WTC11 (cell line): ENCODE data around the gene GLI2. TPM values are rescaled to one million over a fixed set of nuclear protein-coding genes. Genes with fewer than 3 reads are reported as not detected.

Experiments
- ATAC-seq: fragments of 200-7000 bp; cut with Tn5 transposase; 2 replicates; pipeline ENCODE4 v1.10.0; 2021; ENCODE audit warnings: mild to moderate bottlenecking, moderate library complexity
- CTCF ChIA-PET: fragments of 300-600 bp; sonication (Branson Sonifier 250); formaldehyde crosslinking; loops from one replicate; lab custom pipeline; 2021; ENCODE audit warnings: antibody characterized with exemption; lab: Charles Lee
- POLR2A ChIA-PET: fragments of 350-600 bp; sonication (Branson Sonifier 250); formaldehyde crosslinking; loops from one replicate; lab custom pipeline; 2021; ENCODE audit warnings: antibody characterized with exemption; lab: Charles Lee
- DNase-seq: peaks from one replicate; pipeline ENCODE4 v3.0.0; 2021; ENCODE audit warnings: low spot score
- H3K27ac Mint-ChIP-seq: 2 replicates; pipeline ENCODE4 v1.8.0; 2021; ENCODE audit warnings: mixed read lengths
- H3K27me3 Mint-ChIP-seq: 2 replicates; pipeline ENCODE4 v1.8.0; 2021; ENCODE audit warnings: low read depth, mild to moderate bottlenecking, moderate library complexity, mixed read lengths
- H3K36me3 Mint-ChIP-seq: 2 replicates; pipeline ENCODE4 v1.8.0; 2021; ENCODE audit warnings: mixed read lengths
- H3K4me1 Mint-ChIP-seq: 2 replicates; pipeline ENCODE4 v1.8.0; 2022; ENCODE audit warnings: mixed read lengths
- H3K4me3 Mint-ChIP-seq: 2 replicates; pipeline ENCODE4 v1.8.0; 2021; ENCODE audit warnings: mild to moderate bottlenecking, moderate library complexity, mixed read lengths
- H3K9me3 Mint-ChIP-seq: 2 replicates; pipeline ENCODE4 v1.8.0; 2021; ENCODE audit warnings: mixed read lengths
- CREB1 ChIP-seq: sonication (generic); formaldehyde crosslinking; IDR thresholded peaks from 2 replicates; pipeline ENCODE4 v1.8.0; 2023; ENCODE audit warnings: mild to moderate bottlenecking, missing genetic modification reagents
- ELF4 ChIP-seq: sonication (generic); formaldehyde crosslinking; IDR thresholded peaks from 2 replicates; pipeline ENCODE4 v1.8.1; 2022; ENCODE audit warnings: low read depth, mild to moderate bottlenecking, moderate library complexity, missing genetic modification reagents
- EMX1 ChIP-seq: fragments of 250-450 bp; sonication (Bioruptor Pico); IDR thresholded peaks from 2 replicates; pipeline ENCODE4 v1.8.0; 2021; ENCODE audit warnings: mild to moderate bottlenecking
- FOXK1 ChIP-seq: sonication (generic); formaldehyde crosslinking; IDR thresholded peaks from 2 replicates; pipeline ENCODE4 v1.8.0; 2022; ENCODE audit warnings: mild to moderate bottlenecking, moderate library complexity, missing genetic modification reagents
- HMGA2 ChIP-seq: fragments of 250-450 bp; sonication (Bioruptor Pico); IDR thresholded peaks from 2 replicates; pipeline ENCODE4 v1.4.0; 2021; ENCODE audit warnings: mild to moderate bottlenecking, moderate library complexity
- MXD4 ChIP-seq: fragments of 250-450 bp; sonication (Bioruptor Pico); IDR thresholded peaks from 2 replicates; pipeline ENCODE4 v1.8.0; 2021; ENCODE audit warnings: mild to moderate bottlenecking, moderate library complexity, borderline replicate concordance
- MYBL2 ChIP-seq: sonication (generic); formaldehyde crosslinking; IDR thresholded peaks from 2 replicates; pipeline ENCODE4 v1.8.1; 2023; ENCODE audit warnings: mild to moderate bottlenecking, moderate library complexity, missing genetic modification reagents
- NFATC4 ChIP-seq: fragments of 250-450 bp; sonication (Bioruptor Pico); IDR thresholded peaks from 2 replicates; pipeline ENCODE4 v1.9.0; 2021; ENCODE audit warnings: mild to moderate bottlenecking
- TCF7 ChIP-seq: sonication (generic); formaldehyde crosslinking; IDR thresholded peaks from 2 replicates; pipeline ENCODE4 v1.8.0; 2022; ENCODE audit warnings: mild to moderate bottlenecking, low read depth, missing genetic modification reagents, moderate library complexity
- TEAD1 ChIP-seq: sonication (generic); formaldehyde crosslinking; IDR thresholded peaks from 2 replicates; pipeline ENCODE4 v1.8.0; 2022; ENCODE audit warnings: mild to moderate bottlenecking, missing genetic modification reagents
- ZNF396 ChIP-seq: fragments of 250-450 bp; sonication (Bioruptor Pico); IDR thresholded peaks from 2 replicates; pipeline ENCODE4 v1.8.0; 2021; ENCODE audit warnings: mild to moderate bottlenecking, moderate library complexity, borderline replicate concordance
- ZNF416 ChIP-seq: fragments of 250-450 bp; sonication (Bioruptor Pico); IDR thresholded peaks from 2 replicates; pipeline ENCODE4 v1.9.0; 2021; ENCODE audit warnings: mild to moderate bottlenecking, inconsistent platforms
- ZNF423 ChIP-seq: fragments of 250-450 bp; sonication (Bioruptor Pico); IDR thresholded peaks from 2 replicates; pipeline ENCODE4 v2.1.2; 2022; ENCODE audit warnings: mild to moderate bottlenecking, moderate library complexity
- total RNA-seq: library from RNA; stranded (reverse); gene quantifications from 3 replicates; pipeline ENCODE4 v1.2.3, GENCODE V29; 2021
- TF ChIP-seq, protein P1 (sequence below): sonication (generic); formaldehyde crosslinking; IDR thresholded peaks from 2 replicates; pipeline ENCODE4 v1.8.0; 2022; ENCODE audit warnings: missing genetic modification reagents
- TF ChIP-seq, protein P2 (sequence below): sonication (generic); formaldehyde crosslinking; IDR thresholded peaks from 2 replicates; pipeline ENCODE4 v1.8.0; 2023; ENCODE audit warnings: mild to moderate bottlenecking, missing genetic modification reagents
- TF ChIP-seq, protein P3 (sequence below): sonication (generic); formaldehyde crosslinking; IDR thresholded peaks from 2 replicates; pipeline ENCODE4 v1.8.0; 2022; ENCODE audit warnings: mild to moderate bottlenecking, missing genetic modification reagents
- TF ChIP-seq, protein P4 (sequence below): sonication (generic); formaldehyde crosslinking; IDR thresholded peaks from 2 replicates; pipeline ENCODE4 v1.8.0; 2022; ENCODE audit warnings: mild to moderate bottlenecking, missing genetic modification reagents
- TF ChIP-seq, protein P5 (sequence below): sonication (generic); formaldehyde crosslinking; IDR thresholded peaks from 2 replicates; pipeline ENCODE4 v1.8.1; 2022; ENCODE audit warnings: mild to moderate bottlenecking, missing genetic modification reagents, moderate library complexity, borderline replicate concordance

The GLI2 gene
- total RNA-seq, 1 experiment from 2014 or later: 60.9 TPM

DNA sequence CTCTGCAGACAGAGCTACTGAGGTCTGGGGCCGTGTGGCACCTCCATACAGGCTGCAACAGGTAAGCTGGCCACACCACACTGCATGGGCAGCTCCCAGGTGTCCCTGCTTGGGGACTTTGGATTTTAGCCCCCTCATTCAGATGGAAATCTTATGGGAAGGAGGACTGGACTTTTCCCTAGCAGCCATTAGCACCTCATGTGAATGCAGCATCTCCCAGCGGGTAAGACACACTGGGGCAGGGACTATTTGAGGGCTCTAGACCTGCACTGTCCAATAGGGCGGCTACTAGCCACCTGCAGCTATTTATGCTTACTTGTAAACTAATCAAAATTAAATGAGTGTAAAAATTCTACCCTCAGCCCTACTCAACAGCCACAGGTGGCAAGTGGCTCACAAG is 34.2 kb upstream of the GLI2 start (continued):
- TF ChIP-seq, protein P1, sequence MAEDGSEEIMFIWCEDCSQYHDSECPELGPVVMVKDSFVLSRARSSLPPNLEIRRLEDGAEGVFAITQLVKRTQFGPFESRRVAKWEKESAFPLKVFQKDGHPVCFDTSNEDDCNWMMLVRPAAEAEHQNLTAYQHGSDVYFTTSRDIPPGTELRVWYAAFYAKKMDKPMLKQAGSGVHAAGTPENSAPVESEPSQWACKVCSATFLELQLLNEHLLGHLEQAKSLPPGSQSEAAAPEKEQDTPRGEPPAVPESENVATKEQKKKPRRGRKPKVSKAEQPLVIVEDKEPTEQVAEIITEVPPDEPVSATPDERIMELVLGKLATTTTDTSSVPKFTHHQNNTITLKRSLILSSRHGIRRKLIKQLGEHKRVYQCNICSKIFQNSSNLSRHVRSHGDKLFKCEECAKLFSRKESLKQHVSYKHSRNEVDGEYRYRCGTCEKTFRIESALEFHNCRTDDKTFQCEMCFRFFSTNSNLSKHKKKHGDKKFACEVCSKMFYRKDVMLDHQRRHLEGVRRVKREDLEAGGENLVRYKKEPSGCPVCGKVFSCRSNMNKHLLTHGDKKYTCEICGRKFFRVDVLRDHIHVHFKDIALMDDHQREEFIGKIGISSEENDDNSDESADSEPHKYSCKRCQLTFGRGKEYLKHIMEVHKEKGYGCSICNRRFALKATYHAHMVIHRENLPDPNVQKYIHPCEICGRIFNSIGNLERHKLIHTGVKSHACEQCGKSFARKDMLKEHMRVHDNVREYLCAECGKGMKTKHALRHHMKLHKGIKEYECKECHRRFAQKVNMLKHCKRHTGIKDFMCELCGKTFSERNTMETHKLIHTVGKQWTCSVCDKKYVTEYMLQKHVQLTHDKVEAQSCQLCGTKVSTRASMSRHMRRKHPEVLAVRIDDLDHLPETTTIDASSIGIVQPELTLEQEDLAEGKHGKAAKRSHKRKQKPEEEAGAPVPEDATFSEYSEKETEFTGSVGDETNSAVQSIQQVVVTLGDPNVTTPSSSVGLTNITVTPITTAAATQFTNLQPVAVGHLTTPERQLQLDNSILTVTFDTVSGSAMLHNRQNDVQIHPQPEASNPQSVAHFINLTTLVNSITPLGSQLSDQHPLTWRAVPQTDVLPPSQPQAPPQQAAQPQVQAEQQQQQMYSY (CRISPR knock-in tag): no peak
- TF ChIP-seq, protein P2, sequence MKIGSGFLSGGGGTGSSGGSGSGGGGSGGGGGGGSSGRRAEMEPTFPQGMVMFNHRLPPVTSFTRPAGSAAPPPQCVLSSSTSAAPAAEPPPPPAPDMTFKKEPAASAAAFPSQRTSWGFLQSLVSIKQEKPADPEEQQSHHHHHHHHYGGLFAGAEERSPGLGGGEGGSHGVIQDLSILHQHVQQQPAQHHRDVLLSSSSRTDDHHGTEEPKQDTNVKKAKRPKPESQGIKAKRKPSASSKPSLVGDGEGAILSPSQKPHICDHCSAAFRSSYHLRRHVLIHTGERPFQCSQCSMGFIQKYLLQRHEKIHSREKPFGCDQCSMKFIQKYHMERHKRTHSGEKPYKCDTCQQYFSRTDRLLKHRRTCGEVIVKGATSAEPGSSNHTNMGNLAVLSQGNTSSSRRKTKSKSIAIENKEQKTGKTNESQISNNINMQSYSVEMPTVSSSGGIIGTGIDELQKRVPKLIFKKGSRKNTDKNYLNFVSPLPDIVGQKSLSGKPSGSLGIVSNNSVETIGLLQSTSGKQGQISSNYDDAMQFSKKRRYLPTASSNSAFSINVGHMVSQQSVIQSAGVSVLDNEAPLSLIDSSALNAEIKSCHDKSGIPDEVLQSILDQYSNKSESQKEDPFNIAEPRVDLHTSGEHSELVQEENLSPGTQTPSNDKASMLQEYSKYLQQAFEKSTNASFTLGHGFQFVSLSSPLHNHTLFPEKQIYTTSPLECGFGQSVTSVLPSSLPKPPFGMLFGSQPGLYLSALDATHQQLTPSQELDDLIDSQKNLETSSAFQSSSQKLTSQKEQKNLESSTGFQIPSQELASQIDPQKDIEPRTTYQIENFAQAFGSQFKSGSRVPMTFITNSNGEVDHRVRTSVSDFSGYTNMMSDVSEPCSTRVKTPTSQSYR (CRISPR knock-in tag): no peak
- TF ChIP-seq EMX1 (CRISPR knock-in tag) (no peak), HMGA2 (no peak)

DNA sequence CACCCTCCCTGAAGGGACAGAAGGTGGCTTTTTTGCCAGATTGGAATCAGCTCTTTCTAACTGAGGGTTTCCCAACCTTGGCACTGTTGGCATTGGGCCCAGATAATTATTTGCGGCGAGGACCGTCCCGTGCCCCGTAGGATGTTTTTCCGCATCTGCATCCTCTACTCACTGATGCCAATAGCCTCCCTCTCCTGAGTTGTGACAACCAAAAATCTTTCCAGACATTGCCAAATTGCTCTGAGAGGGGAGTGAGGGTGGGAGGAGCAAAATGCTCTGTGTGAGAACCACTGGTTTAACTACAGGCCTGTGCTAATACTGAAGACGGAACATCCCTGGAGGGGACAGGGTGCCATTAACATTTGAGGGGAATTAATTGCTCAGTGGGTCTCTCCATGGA is 33.6 kb upstream of the GLI2 start:
- H3K36me3 Mint-ChIP-seq: no peaks in the 10 kb centered on the region
- ATAC-seq (no peak), DNase-seq (no peak)
- CTCF ChIA-PET: interaction anchor here (0.7 to 2.5 kb wide), 4 partner anchors 8 to 359 kb away, joined by 3 to 10 read pairs (median 4); no protein-coding TSS in a partner anchor
- peaks cover 57% of the 10 kb centered on the region for H3K4me1 Mint-ChIP-seq
- no peaks in the 10 kb centered on the region for H3K9me3 Mint-ChIP-seq
- H3K27ac Mint-ChIP-seq: no peak overlapping the region
- TF ChIP-seq CREB1 (CRISPR knock-in tag) (no peak), EMX1 (CRISPR knock-in tag) (no peak), NFATC4 (CRISPR knock-in tag) (no peak), MYBL2 (no peak), ZNF416 (CRISPR knock-in tag) (no peak), TEAD1 (CRISPR knock-in tag) (no peak), MXD4 (CRISPR knock-in tag) (no peak), ZNF423 (CRISPR knock-in tag) (no peak), ELF4 (CRISPR knock-in tag) (no peak), FOXK1 (CRISPR knock-in tag) (no peak), TCF7 (CRISPR knock-in tag) (no peak), ZNF396 (CRISPR knock-in tag) (no peak)
- TF ChIP-seq, protein P3, sequence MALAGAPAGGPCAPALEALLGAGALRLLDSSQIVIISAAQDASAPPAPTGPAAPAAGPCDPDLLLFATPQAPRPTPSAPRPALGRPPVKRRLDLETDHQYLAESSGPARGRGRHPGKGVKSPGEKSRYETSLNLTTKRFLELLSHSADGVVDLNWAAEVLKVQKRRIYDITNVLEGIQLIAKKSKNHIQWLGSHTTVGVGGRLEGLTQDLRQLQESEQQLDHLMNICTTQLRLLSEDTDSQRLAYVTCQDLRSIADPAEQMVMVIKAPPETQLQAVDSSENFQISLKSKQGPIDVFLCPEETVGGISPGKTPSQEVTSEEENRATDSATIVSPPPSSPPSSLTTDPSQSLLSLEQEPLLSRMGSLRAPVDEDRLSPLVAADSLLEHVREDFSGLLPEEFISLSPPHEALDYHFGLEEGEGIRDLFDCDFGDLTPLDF: no peak
- TF ChIP-seq, protein P4, sequence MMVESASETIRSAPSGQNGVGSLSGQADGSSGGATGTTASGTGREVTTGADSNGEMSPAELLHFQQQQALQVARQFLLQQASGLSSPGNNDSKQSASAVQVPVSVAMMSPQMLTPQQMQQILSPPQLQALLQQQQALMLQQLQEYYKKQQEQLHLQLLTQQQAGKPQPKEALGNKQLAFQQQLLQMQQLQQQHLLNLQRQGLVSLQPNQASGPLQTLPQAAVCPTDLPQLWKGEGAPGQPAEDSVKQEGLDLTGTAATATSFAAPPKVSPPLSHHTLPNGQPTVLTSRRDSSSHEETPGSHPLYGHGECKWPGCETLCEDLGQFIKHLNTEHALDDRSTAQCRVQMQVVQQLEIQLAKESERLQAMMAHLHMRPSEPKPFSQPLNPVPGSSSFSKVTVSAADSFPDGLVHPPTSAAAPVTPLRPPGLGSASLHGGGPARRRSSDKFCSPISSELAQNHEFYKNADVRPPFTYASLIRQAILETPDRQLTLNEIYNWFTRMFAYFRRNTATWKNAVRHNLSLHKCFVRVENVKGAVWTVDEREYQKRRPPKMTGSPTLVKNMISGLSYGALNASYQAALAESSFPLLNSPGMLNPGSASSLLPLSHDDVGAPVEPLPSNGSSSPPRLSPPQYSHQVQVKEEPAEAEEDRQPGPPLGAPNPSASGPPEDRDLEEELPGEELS (CRISPR knock-in tag): no peak
- TF ChIP-seq, protein P5, sequence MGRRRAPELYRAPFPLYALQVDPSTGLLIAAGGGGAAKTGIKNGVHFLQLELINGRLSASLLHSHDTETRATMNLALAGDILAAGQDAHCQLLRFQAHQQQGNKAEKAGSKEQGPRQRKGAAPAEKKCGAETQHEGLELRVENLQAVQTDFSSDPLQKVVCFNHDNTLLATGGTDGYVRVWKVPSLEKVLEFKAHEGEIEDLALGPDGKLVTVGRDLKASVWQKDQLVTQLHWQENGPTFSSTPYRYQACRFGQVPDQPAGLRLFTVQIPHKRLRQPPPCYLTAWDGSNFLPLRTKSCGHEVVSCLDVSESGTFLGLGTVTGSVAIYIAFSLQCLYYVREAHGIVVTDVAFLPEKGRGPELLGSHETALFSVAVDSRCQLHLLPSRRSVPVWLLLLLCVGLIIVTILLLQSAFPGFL (CRISPR knock-in tag): no peak
- H3K4me3 Mint-ChIP-seq: no peak overlapping the region
- peaks cover 40% of the 10 kb centered on the region for H3K27me3 Mint-ChIP-seq
- POLR2A ChIA-PET: interaction anchor here (1.1 kb wide), 1 partner anchor 35 kb away, joined by 4 read pairs; no protein-coding TSS in a partner anchor
